ENCODE data around the gene ZNF3.

- no peak for TF ChIP-seq CTCF (optimal IDR thresholded peaks at IDR 0.05 in 1 of 3, IDR thresholded peaks at IDR 0.05 in 1 of 3, conservative IDR thresholded peaks at IDR 0.05 in 1 of 3; ENCODE audit: extremely low read depth in 1 of 3, insufficient read depth in 2 of 3, low read length in 3 of 3)
- no peak for TF ChIP-seq EZH2 (IDR thresholded peaks at IDR 0.05; ENCODE audit: low read length)
Observed at GRCh38 chr7:100035876-100036275, 45.6 kb downstream of the ZNF3 start.

Data from keratinocyte (primary cell).